Endothelial cell of umbilical vein (primary cell): ENCODE results near the gene FSTL1. TPM values are rescaled to one million over a fixed set of nuclear protein-coding genes. Genes with fewer than 3 reads are reported as not detected.

Experiments used
- BruUV-seq: library from RNA; stranded (reverse); fragments of 400-500 nt; replicated peaks from 2 replicates; lab custom pipeline; 2021; lab: Mats Ljungman, UMichigan
- CTCF ChIA-PET: fragments of 300-600, 350-600 bp; sonication (Branson Sonifier 250); formaldehyde crosslinking; loops from one replicate; lab custom pipeline; 2021; ENCODE audit warnings: antibody characterized with exemption, inconsistent platforms; lab: Charles Lee
- POLR2A ChIA-PET: fragments of 300-600, 350-600 bp; sonication (Branson Sonifier 250); formaldehyde crosslinking; loops from one replicate; lab custom pipeline; 2021; ENCODE audit warnings: antibody characterized with exemption, inconsistent platforms; lab: Charles Lee
- DNase-seq: peaks from one replicate; pipeline ENCODE4 v3.0.0-alpha.2; 2011; ENCODE audit warnings: low read depth, low spot score
- FAIRE-seq: peaks from 2 replicates; lab custom pipeline; 2011; peaks lifted over from hg19 to GRCh38; lab: Jason Lieb, UNC
- H2AFZ ChIP-seq: 2 replicates; pipeline ENCODE4 v1.6.0; 2012; ENCODE audit warnings: low read depth, low read length, control low read depth, inconsistent platforms
- H3K27ac ChIP-seq: 2 replicates; pipeline ENCODE4 v1.5.1; 2011; ENCODE audit warnings: low read depth, mild to moderate bottlenecking, control low read depth, low read length, moderate library complexity; ENCODE audit not compliant: insufficient read depth
- H3K27me3 ChIP-seq, 2 experiments: 2 replicates each; pipeline versions ENCODE4 v1.6.0 to v1.6.1; 2011; ENCODE audit warnings: low read length in 2 of 2, mixed read lengths in 1 of 2; ENCODE audit not compliant: control insufficient read depth in 2 of 2, insufficient read depth in 2 of 2
- H3K36me3 ChIP-seq, 2 experiments: 2 replicates in 1 of 2; 3 replicates in 1 of 2; pipeline ENCODE4 v1.5.1; 2011; ENCODE audit warnings: low read length in 2 of 2, mild to moderate bottlenecking in 1 of 2, moderate library complexity in 1 of 2; ENCODE audit not compliant: control insufficient read depth in 2 of 2, insufficient read depth in 2 of 2; ENCODE audit errors: extremely low read depth in 1 of 2
- H3K4me1 ChIP-seq: 3 replicates; pipeline ENCODE4 v1.5.1; 2011; ENCODE audit warnings: mild to moderate bottlenecking, low read length; ENCODE audit not compliant: control insufficient read depth, insufficient read depth; ENCODE audit errors: extremely low read depth
- H3K4me2 ChIP-seq: 2 replicates; pipeline ENCODE4 v1.6.1; 2011; ENCODE audit warnings: low read length, control low read depth, mixed read lengths; ENCODE audit not compliant: insufficient read depth
- H3K4me3 ChIP-seq, 3 experiments: fragments of 200-600 bp in 1 of 3; sonication (generic), shearing (Covaris generic) in 1 of 3; replicated peaks in 1 of 3; 2 replicates each; pipeline ENCODE4 v1.5.1; 2011 to 2016; ENCODE audit warnings: control low read depth in 3 of 3, low read length in 3 of 3, mild to moderate bottlenecking in 2 of 3, inconsistent platforms in 1 of 3, low read depth in 1 of 3, moderate library complexity in 1 of 3; ENCODE audit not compliant: insufficient read depth in 1 of 3
- H3K79me2 ChIP-seq: 2 replicates; pipeline ENCODE4 v1.6.0; 2012; ENCODE audit warnings: low read length, inconsistent platforms; ENCODE audit not compliant: control insufficient read depth, insufficient read depth
- H3K9ac ChIP-seq: replicated peaks from 2 replicates; pipeline ENCODE3; 2011; ENCODE audit warnings: low read length, control low read depth; ENCODE audit not compliant: insufficient read depth; ENCODE audit errors: extremely low read depth
- H3K9me1 ChIP-seq: replicated peaks from 3 replicates; pipeline ENCODE4 v1.6.0; 2011; ENCODE audit warnings: mild to moderate bottlenecking, low read length; ENCODE audit not compliant: control insufficient read depth, insufficient read depth; ENCODE audit errors: extremely low read depth
- H3K9me3 ChIP-seq: replicated peaks from 2 replicates; pipeline ENCODE4 v1.5.1; 2012; ENCODE audit warnings: low read length, inconsistent platforms; ENCODE audit not compliant: control insufficient read depth, insufficient read depth
- H4K20me1 ChIP-seq: replicated peaks from 2 replicates; pipeline ENCODE3; 2011; ENCODE audit warnings: mild to moderate bottlenecking, low read length; ENCODE audit not compliant: control insufficient read depth, insufficient read depth; ENCODE audit errors: extremely low read depth
- EZH2 ChIP-seq: IDR thresholded peaks from 2 replicates; pipeline ENCODE4 v1.6.1; 2012; ENCODE audit warnings: borderline replicate concordance, low read depth, mild to moderate bottlenecking, moderate library complexity, low read length, inconsistent platforms; ENCODE audit not compliant: severe bottlenecking
- FOS ChIP-seq: IDR thresholded peaks from 2 replicates; pipeline ENCODE4 v1.6.1; 2011; ENCODE audit warnings: mild to moderate bottlenecking, low read length, moderate library complexity, borderline replicate concordance; ENCODE audit not compliant: insufficient read depth
- GATA2 ChIP-seq: IDR thresholded peaks from 2 replicates; pipeline ENCODE4 v1.7.0; 2011; ENCODE audit warnings: low read depth, mild to moderate bottlenecking, moderate library complexity, mixed read lengths, low read length; ENCODE audit not compliant: insufficient read length, insufficient read depth
- JUN ChIP-seq: IDR thresholded peaks from 2 replicates; pipeline ENCODE4 v1.6.1; 2011; ENCODE audit warnings: borderline replicate concordance, low read depth; ENCODE audit not compliant: insufficient read length, insufficient read depth
- MYC ChIP-seq: IDR thresholded peaks from one replicate; pipeline ENCODE4 v1.6.1; 2011; ENCODE audit warnings: mild to moderate bottlenecking, low read depth, low read length
- POLR2A ChIP-seq: IDR thresholded peaks from 2 replicates; pipeline ENCODE4 v1.6.1; 2012; ENCODE audit warnings: low read depth, mild to moderate bottlenecking, control low read depth, low read length
- POLR2AphosphoS5 ChIP-seq: IDR thresholded peaks from 2 replicates; pipeline ENCODE4 v1.6.1; 2012; ENCODE audit warnings: low read depth, mild to moderate bottlenecking, control low read depth, low read length, moderate library complexity; ENCODE audit not compliant: insufficient read depth
- dilution Hi-C: fragments of 300-500 bp; cut with MboI; formaldehyde crosslinking; loops from one replicate; pipeline ENCODE4 v1.15.0; 2019; ENCODE audit warnings: low sequenced_read_pairs; ENCODE audit not compliant: extremely low pct_ligation_motif_present
- intact Hi-C: fragments of 100-400 bp; cut with micrococcal nuclease; formaldehyde crosslinking; loops from one replicate; pipeline ENCODE4 v1.10.0; 2022
- polyA plus RNA-seq, 4 experiments: library from polyadenylated mRNA; depleted of rRNA in 3 of 4; stranded (reverse) in 3 of 4; unstranded in 1 of 4; fragments of >200 nt; gene quantifications; 2 replicates each; pipeline versions ENCODE4 v1.2.1 to v1.2.3, GENCODE V29; 2011 to 2012; ENCODE audit warnings: missing spikeins in 1 of 4
- total RNA-seq: library from RNA; stranded (reverse); gene quantifications from 2 replicates; pipeline ENCODE4 v1.2.3, GENCODE V29; 2021
- TF ChIP-seq, protein P1 (sequence below), 2 donors: IDR thresholded peaks; 1 replicate in 1 of 2; 2 replicates in 1 of 2; pipeline ENCODE4 v1.5.1; 2011; ENCODE audit warnings: low read length in 2 of 2, mild to moderate bottlenecking in 2 of 2, moderate library complexity in 2 of 2, control low read depth in 1 of 2, inconsistent platforms in 1 of 2, low read depth in 1 of 2; ENCODE audit not compliant: insufficient read depth in 1 of 2; ENCODE audit errors: extremely low read depth in 1 of 2
- TF ChIP-seq, protein P2 (sequence below): IDR thresholded peaks from 2 replicates; pipeline ENCODE4 v1.6.1; 2011; ENCODE audit not compliant: insufficient read depth, insufficient read length

Gene FSTL1
- total and polyA plus RNA-seq, 2 donors (not counting 3 experiments of a cell fraction or from before 2014, with no cell fraction given), result 235 to 562 TPM

DNA sequence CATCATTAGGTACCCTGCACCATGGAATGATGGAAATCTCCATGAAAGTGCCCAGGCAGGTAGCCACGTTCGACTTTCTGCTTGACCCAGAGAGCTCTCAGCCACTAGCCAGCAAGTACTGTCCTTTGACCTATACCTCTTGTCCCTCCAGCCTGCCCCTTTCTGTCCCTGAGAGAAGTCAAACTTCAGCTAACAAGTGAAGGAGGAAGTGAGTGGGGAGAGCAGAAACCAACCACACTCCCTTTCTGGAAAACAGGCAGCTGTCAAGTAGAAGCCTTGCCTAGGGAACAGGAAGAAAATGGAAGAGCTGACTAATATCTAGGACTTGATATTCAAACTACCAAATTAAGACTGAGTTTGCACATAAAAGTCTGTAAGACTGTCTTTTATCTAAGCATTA lies 30.3 kb upstream of the FSTL1 start:
- intact Hi-C loops (no loop called here), dilution Hi-C loops (no loop called here)
- no peak overlapping the region for H2AFZ ChIP-seq
- no peak overlapping the region for H3K27ac ChIP-seq
- FAIRE-seq, result no peak
- ChIA-PET CTCF (interaction anchor here (0.8 kb wide), 1 partner anchor 18 kb away, joined by 3 read pairs; no protein-coding TSS in a partner anchor), POLR2A (no interaction called here)
- H3K9me1 ChIP-seq, result no peaks in the 10 kb centered on the region
- H3K4me3 ChIP-seq, result no peak overlapping the region
- no peak overlapping the region for H3K9ac ChIP-seq
- TF ChIP-seq POLR2AphosphoS5 (no peak), GATA2 (no peak), EZH2 (no peak), POLR2A (no peak), JUN (no peak), MYC (no peak), FOS (no peak)
- TF ChIP-seq, protein P1, sequence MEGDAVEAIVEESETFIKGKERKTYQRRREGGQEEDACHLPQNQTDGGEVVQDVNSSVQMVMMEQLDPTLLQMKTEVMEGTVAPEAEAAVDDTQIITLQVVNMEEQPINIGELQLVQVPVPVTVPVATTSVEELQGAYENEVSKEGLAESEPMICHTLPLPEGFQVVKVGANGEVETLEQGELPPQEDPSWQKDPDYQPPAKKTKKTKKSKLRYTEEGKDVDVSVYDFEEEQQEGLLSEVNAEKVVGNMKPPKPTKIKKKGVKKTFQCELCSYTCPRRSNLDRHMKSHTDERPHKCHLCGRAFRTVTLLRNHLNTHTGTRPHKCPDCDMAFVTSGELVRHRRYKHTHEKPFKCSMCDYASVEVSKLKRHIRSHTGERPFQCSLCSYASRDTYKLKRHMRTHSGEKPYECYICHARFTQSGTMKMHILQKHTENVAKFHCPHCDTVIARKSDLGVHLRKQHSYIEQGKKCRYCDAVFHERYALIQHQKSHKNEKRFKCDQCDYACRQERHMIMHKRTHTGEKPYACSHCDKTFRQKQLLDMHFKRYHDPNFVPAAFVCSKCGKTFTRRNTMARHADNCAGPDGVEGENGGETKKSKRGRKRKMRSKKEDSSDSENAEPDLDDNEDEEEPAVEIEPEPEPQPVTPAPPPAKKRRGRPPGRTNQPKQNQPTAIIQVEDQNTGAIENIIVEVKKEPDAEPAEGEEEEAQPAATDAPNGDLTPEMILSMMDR (IDR thresholded peaks at IDR 0.05; ENCODE audit: extremely low read depth in 1 of 2, insufficient read depth in 1 of 2, low read depth in 1 of 2, low read length in 2 of 2), result no peak
- TF ChIP-seq, protein P2, sequence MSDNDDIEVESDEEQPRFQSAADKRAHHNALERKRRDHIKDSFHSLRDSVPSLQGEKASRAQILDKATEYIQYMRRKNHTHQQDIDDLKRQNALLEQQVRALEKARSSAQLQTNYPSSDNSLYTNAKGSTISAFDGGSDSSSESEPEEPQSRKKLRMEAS, result no peak
- H3K79me2 ChIP-seq, result no peaks in the 10 kb centered on the region
- no peaks in the 10 kb centered on the region for H3K27me3 ChIP-seq
- H3K36me3 ChIP-seq, result no peaks in the 10 kb centered on the region
- no peaks in the 10 kb centered on the region for H3K4me1 ChIP-seq
- DNase-seq, result no peak
- no peak overlapping the region for H3K4me2 ChIP-seq
- H4K20me1 ChIP-seq, result no peaks in the 10 kb centered on the region
- no peaks in the 10 kb centered on the region for H3K9me3 ChIP-seq
- no TSS peak for BruUV-seq
